Fibroblast of pulmonary artery (primary cell): ENCODE measurements around the gene ZMIZ1.

Experiments used
- DNase-seq: peaks from one replicate; pipeline ENCODE4 v3.0.0-alpha.2; 2010; ENCODE audit warnings: low read depth
- H3K4me3 ChIP-seq: replicated peaks from 2 replicates; pipeline ENCODE4 v1.5.1; 2011; ENCODE audit warnings: low read depth, mild to moderate bottlenecking, control low read depth, low read length, moderate library complexity
- TF ChIP-seq, protein P1 (sequence below): IDR thresholded peaks from 2 replicates; pipeline ENCODE4 v1.5.1; 2011; ENCODE audit warnings: mild to moderate bottlenecking, control low read depth, low read length, inconsistent platforms; ENCODE audit errors: missing control alignments

Gene ZMIZ1

GRCh38 chr10:79084972-79085597, 16.3 kb downstream of the ZMIZ1 start:
- TF ChIP-seq, protein P1, sequence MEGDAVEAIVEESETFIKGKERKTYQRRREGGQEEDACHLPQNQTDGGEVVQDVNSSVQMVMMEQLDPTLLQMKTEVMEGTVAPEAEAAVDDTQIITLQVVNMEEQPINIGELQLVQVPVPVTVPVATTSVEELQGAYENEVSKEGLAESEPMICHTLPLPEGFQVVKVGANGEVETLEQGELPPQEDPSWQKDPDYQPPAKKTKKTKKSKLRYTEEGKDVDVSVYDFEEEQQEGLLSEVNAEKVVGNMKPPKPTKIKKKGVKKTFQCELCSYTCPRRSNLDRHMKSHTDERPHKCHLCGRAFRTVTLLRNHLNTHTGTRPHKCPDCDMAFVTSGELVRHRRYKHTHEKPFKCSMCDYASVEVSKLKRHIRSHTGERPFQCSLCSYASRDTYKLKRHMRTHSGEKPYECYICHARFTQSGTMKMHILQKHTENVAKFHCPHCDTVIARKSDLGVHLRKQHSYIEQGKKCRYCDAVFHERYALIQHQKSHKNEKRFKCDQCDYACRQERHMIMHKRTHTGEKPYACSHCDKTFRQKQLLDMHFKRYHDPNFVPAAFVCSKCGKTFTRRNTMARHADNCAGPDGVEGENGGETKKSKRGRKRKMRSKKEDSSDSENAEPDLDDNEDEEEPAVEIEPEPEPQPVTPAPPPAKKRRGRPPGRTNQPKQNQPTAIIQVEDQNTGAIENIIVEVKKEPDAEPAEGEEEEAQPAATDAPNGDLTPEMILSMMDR = no peak
- no peak overlapping the region for H3K4me3 ChIP-seq

GRCh38 chr10:79086822-79087221, 18.1 kb downstream of the ZMIZ1 start:
- no peak for DNase-seq
- TF ChIP-seq, protein P1 = no peak
- no peak overlapping the region for H3K4me3 ChIP-seq

More at GRCh38 chr10:79084972-79085597, 16.3 kb downstream of the ZMIZ1 start:
- no peak for DNase-seq

- H3K4me3 ChIP-seq = no peak overlapping the region
- TF ChIP-seq, protein P1 = no peak
- no peak for DNase-seq
Observed at GRCh38 chr10:79087721-79088120, 19.0 kb downstream of the ZMIZ1 start.

DNA sequence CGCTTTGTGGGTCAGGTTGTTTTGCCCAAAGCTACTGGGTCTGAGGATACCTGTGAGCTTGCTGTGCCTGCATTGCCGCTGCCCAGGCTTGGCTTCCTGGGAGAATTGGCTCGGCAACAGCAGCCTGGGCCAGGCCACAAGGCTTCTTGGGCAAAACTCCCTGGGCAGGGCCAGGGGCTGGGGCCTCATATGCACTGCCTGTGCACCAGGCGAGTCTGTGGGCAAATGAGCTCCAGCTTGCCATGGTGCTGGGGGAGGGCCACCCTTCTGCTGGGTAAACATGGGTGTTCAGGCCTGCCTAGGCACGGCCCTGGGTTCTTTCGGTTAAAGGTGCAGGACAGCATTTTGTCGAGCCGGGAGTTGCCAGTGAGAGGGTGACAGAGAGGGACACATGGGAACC, 19.4 kb downstream of the ZMIZ1 start:
- TF ChIP-seq, protein P1 = no peak
- no peak overlapping the region for H3K4me3 ChIP-seq
- no peak for DNase-seq

DNA sequence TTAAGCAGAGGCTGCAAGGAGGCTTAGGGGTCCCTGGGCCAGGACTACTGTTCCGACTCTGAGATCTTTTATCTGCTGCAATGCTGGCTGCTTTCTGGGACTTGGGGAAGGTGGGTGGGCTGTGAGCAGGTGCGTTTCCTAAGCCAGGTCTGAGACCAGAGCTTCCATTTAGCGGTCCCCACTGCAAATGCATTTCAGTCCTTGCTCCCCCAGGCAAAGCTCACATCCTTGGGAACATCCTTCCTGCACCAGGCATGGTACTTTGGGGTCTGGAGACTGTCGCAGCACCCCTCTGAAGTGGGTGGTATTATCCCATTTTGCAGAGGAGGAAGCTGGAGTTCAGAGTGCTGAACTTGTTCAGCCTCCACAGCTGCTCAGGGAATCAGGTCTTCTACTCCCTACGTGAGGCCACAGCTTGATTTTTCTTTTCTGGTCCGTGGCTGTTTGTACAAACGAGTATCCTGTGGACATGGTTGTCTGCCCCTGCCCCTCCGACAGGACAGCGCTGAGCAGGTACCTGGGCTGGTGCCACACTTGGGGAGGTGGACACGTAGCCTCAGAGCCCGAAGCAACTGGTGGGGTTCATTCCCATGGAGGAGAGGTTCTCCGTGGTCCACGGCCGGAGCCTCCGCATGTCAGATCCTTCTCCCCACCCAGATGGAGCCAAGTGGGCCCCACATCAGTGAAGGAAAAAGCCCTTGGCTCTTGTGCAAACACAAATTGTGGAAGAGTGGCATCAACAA, 20.0 kb downstream of the ZMIZ1 start:
- DNase-seq = no peak
- TF ChIP-seq, protein P1 = no peak
- no peak overlapping the region for H3K4me3 ChIP-seq

DNA sequence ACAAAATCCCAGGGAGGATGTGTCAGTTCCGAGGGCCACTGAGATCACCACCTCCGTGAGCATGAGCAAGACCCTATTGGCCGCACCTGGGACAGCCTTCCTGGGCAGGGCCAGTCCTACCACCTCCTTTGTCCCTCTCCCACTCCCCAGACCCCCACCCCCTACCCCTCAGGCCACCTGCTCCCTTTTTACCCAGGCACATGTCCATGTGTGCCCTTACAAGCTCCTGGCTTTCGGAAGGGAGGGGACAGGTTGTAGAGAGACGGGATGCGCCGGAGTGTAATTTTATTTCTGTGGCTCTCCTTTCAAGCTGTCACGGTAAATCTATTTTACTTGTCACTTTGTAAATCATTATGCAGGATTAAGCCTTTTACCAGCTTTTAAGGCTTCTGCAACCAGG, 20.9 kb downstream of the ZMIZ1 start:
- TF ChIP-seq, protein P1 = no peak
- no peak overlapping the region for H3K4me3 ChIP-seq
- no peak for DNase-seq
